ENCODE data around the gene BCLAF1. TPM values are rescaled to one million over a fixed set of nuclear protein-coding genes. Genes with fewer than 3 reads are reported as not detected.

The BCLAF1 gene
- total RNA-seq, 1 experiment from 2014 or later, result 159 TPM

GRCh38 chr6:136244061-136244616 lies 45.5 kb downstream of the BCLAF1 start:
- BruUV-seq (replicated peaks), result no TSS peak
- Histone ChIP-seq H3K27me3 (ENCODE audit: insufficient read depth, low read length) (no peaks in the 10 kb centered on the region), H3K36me3 (ENCODE audit: control insufficient read depth in 1 of 2, insufficient read depth in 2 of 2, low read length in 2 of 2) (peaks cover 8 to 23% of the 10 kb centered on the region in 2 experiments; a peak in 3 of 4 replicates), H3K9ac (ENCODE audit: low read length) (no peak overlapping the region), H3K4me1 (ENCODE audit: control insufficient read depth in 1 of 2, insufficient read depth in 2 of 2, low read length in 2 of 2) (peaks cover 3 to 5% of the 10 kb centered on the region in 2 experiments), H3K9me3 (ENCODE audit: control insufficient read depth in 1 of 2, insufficient read depth in 1 of 2, low read depth in 1 of 2, low read length in 2 of 2) (no peaks in the 10 kb centered on the region), H3K79me2 (ENCODE audit: insufficient read depth, low read length) (peaks cover 27% of the 10 kb centered on the region), H3K4me3 (replicated peaks in 1 of 2; ENCODE audit: low read depth in 1 of 2, low read length in 2 of 2) (no peak overlapping the region), H3K4me2 (ENCODE audit: low read length) (no peak overlapping the region), H4K20me1 (ENCODE audit: insufficient read depth) (no peaks in the 10 kb centered on the region), H2AFZ (ENCODE audit: low read depth, low read length, poor library complexity, severe bottlenecking) (no peak overlapping the region), H3K27ac (ENCODE audit: low read depth, low read length) (no peak overlapping the region), H3K9me2 (ENCODE audit: insufficient read depth) (no peaks in the 10 kb centered on the region)
- RAD21 ChIA-PET (ENCODE audit: low non-redundant PET in 1 of 2, low total read pairs in 2 of 2, uncharacterized antibody in 2 of 2, unreplicated experiment in 2 of 2), result no interaction called here
- no peak for TF ChIP-seq ATF3 (IDR thresholded peaks at IDR 0.05)
- TF ChIP-seq SIN3A (IDR thresholded peaks at IDR 0.05; ENCODE audit: low read depth), result no peak
- no peak for TF ChIP-seq RAD21 (IDR thresholded peaks at IDR 0.05; ENCODE audit: low read depth)
- no peak for TF ChIP-seq SRF (IDR thresholded peaks at IDR 0.05; ENCODE audit: low read depth)
- TF ChIP-seq CBX3 (IDR thresholded peaks at IDR 0.05; ENCODE audit: low read depth), result no peak
- no peak for TF ChIP-seq POLR2A (IDR thresholded peaks at IDR 0.05; ENCODE audit: borderline replicate concordance, extremely low read depth, insufficient read depth, insufficient read length)
- TF ChIP-seq ZNF274 (IDR thresholded peaks at IDR 0.05; ENCODE audit: low read depth, low read length), result no peak
- DNase-seq (ENCODE audit: low read depth, low spot score) (no peak), ATAC-seq (no peak)
- CTCF ChIA-PET, result no interaction called here
- intact Hi-C loops (cut with micrococcal nuclease), result no loop called here
- POLR2A ChIA-PET, result no interaction called here

GRCh38 chr6:136236466-136237293 lies 53.0 kb downstream of the BCLAF1 start:
- CTCF ChIA-PET, result no interaction called here
- Histone ChIP-seq H3K36me3 (ENCODE audit: control insufficient read depth in 1 of 2, insufficient read depth in 2 of 2, low read length in 2 of 2) (peaks cover 6 to 23% of the 10 kb centered on the region in 2 experiments; a peak in 2 of 4 replicates), H3K27ac (ENCODE audit: low read depth, low read length) (no peak overlapping the region), H3K4me2 (ENCODE audit: low read length) (no peak overlapping the region), H3K9ac (ENCODE audit: low read length) (no peak overlapping the region), H3K9me3 (ENCODE audit: control insufficient read depth in 1 of 2, insufficient read depth in 1 of 2, low read depth in 1 of 2, low read length in 2 of 2) (no peaks in the 10 kb centered on the region), H2AFZ (ENCODE audit: low read depth, low read length, poor library complexity, severe bottlenecking) (no peak overlapping the region), H3K9me2 (ENCODE audit: insufficient read depth) (no peaks in the 10 kb centered on the region), H3K27me3 (ENCODE audit: insufficient read depth, low read length) (no peaks in the 10 kb centered on the region), H3K4me1 (ENCODE audit: control insufficient read depth in 1 of 2, insufficient read depth in 2 of 2, low read length in 2 of 2) (no peaks in the 10 kb centered on the region), H3K4me3 (replicated peaks in 1 of 2; ENCODE audit: low read depth in 1 of 2, low read length in 2 of 2) (no peak overlapping the region), H3K79me2 (ENCODE audit: insufficient read depth, low read length) (no peaks in the 10 kb centered on the region), H4K20me1 (ENCODE audit: insufficient read depth) (no peaks in the 10 kb centered on the region)
- no TSS peak for BruUV-seq (replicated peaks)
- DNase-seq (ENCODE audit: low read depth, low spot score) (no peak), ATAC-seq (no peak)
- RAD21 ChIA-PET (ENCODE audit: low non-redundant PET in 1 of 2, low total read pairs in 2 of 2, uncharacterized antibody in 2 of 2, unreplicated experiment in 2 of 2), result no interaction called here
- intact Hi-C loops (cut with micrococcal nuclease), result no loop called here
- TF ChIP-seq CEBPB (IDR thresholded peaks at IDR 0.05; ENCODE audit: low read depth), result no peak
- POLR2A ChIA-PET, result no interaction called here

Measured in HCT116 (cell line).